HepG2 (cell line): ENCODE results near the gene KRT77. TPM values are rescaled to one million over a fixed set of nuclear protein-coding genes. Genes with fewer than 3 reads are reported as not detected.
A peak's percentile ranks its signal among the peaks of the same experiment; 100 is the strongest.

Experiments
- ATAC-seq: fragments of 200-7000 bp; cut with Tn5 transposase; 3 replicates; pipeline ENCODE4 v1.9.1; 2020; ENCODE audit warnings: mild to moderate bottlenecking, moderate library complexity
- BruUV-seq: library from RNA; stranded (reverse); fragments of 400-500 nt; replicated peaks from 2 replicates; lab custom pipeline; 2021; lab: Mats Ljungman, UMichigan
- CTCF ChIA-PET: fragments of 300-600 bp; formaldehyde crosslinking; extraction: SDS; loops from one replicate; lab custom pipeline; 2021; ENCODE audit warnings: low total read pairs, inconsistent platforms, low intra/inter-chr PET ratio; lab: Yijun Ruan, JAX
- POLR2A ChIA-PET: fragments of 350-600 bp; sonication (Branson Sonifier 250); formaldehyde crosslinking; loops from one replicate; lab custom pipeline; 2020; ENCODE audit warnings: antibody characterized with exemption, inconsistent platforms; lab: Yijun Ruan, JAX
- DNase-seq: peaks from one replicate; pipeline ENCODE4 v3.0.0-alpha.2; 2015; ENCODE audit warnings: low spot score
- FAIRE-seq: peaks from 3 replicates; lab custom pipeline; 2011; peaks lifted over from hg19 to GRCh38; lab: Jason Lieb, UNC
- H2AFZ ChIP-seq: one replicate; pipeline ENCODE4 v1.6.1; 2011; ENCODE audit warnings: low read length, inconsistent platforms
- H3K27ac ChIP-seq: fragments of 300-600 bp; 3 replicates; pipeline ENCODE4 v1.8.0; 2011; ENCODE audit warnings: mixed run types, mild to moderate bottlenecking, mixed read lengths, low read length, inconsistent platforms; ENCODE audit not compliant: insufficient read depth; ENCODE audit errors: extremely low read length
- H3K27me3 ChIP-seq, 2 experiments: fragments of 200-600 bp in 1 of 2; 2 replicates in 1 of 2; 3 replicates in 1 of 2; pipeline versions ENCODE4 v1.6.0 to v1.8.0; 2011; ENCODE audit warnings: low read length in 2 of 2, mild to moderate bottlenecking in 2 of 2, moderate library complexity in 2 of 2, inconsistent platforms in 1 of 2; ENCODE audit not compliant: insufficient read depth in 2 of 2, control insufficient read depth in 1 of 2
- H3K36me3 ChIP-seq, 2 experiments: fragments of 200-600 bp in 1 of 2; replicated peaks in 1 of 2; 2 replicates in 1 of 2; 3 replicates in 1 of 2; pipeline versions ENCODE4 v1.5.1 to v1.8.0; 2011; ENCODE audit warnings: low read length in 2 of 2, inconsistent platforms in 1 of 2; ENCODE audit not compliant: insufficient read depth in 2 of 2, control insufficient read depth in 1 of 2
- H3K4me1 ChIP-seq: 2 replicates; pipeline ENCODE4 v1.5.1; 2012; ENCODE audit warnings: low read length, inconsistent platforms; ENCODE audit not compliant: insufficient read depth
- H3K4me2 ChIP-seq: 2 replicates; pipeline ENCODE4 v1.6.0; 2011; ENCODE audit warnings: low read depth, low read length, inconsistent platforms
- H3K4me3 ChIP-seq, 3 experiments: fragments of 200-600 bp in 1 of 3; sonication (generic), shearing (Covaris generic) in 1 of 3; replicated peaks in 1 of 3; 2 replicates each; pipeline ENCODE4 v1.5.1; 2011 to 2016; ENCODE audit warnings: low read length in 3 of 3, inconsistent platforms in 2 of 3, low read depth in 2 of 3, mild to moderate bottlenecking in 2 of 3, control low read depth in 1 of 3, mixed read lengths in 1 of 3; ENCODE audit not compliant: insufficient read depth in 1 of 3
- H3K79me2 ChIP-seq: one replicate; pipeline ENCODE4 v1.6.1; 2011; ENCODE audit warnings: low read length, inconsistent platforms; ENCODE audit not compliant: insufficient read depth
- H3K9ac ChIP-seq: 2 replicates; pipeline ENCODE4 v1.6.0; 2011; ENCODE audit warnings: mild to moderate bottlenecking, low read depth, low read length, inconsistent platforms; ENCODE audit not compliant: insufficient read depth
- H3K9me3 ChIP-seq: 2 replicates; pipeline ENCODE4 v1.5.1; 2012; ENCODE audit warnings: mild to moderate bottlenecking, low read length
- H4K20me1 ChIP-seq: 2 replicates; pipeline ENCODE4 v1.6.0; 2011; ENCODE audit warnings: inconsistent platforms, mild to moderate bottlenecking, low read length, moderate library complexity; ENCODE audit not compliant: insufficient read depth
- CREBL2 ChIP-seq: sonication (generic); formaldehyde crosslinking; IDR thresholded peaks from 2 replicates; pipeline ENCODE4 v1.8.1; 2023; ENCODE audit warnings: missing genetic modification reagents, mild to moderate bottlenecking, borderline replicate concordance
- DRAP1 ChIP-seq: IDR thresholded peaks from 2 replicates; pipeline ENCODE4 v1.6.1; 2016; ENCODE audit warnings: missing genetic modification reagents, missing compliant biosample characterization
- GPN1 ChIP-seq: sonication (generic); formaldehyde crosslinking; IDR thresholded peaks from 2 replicates; pipeline ENCODE4 v1.5.1; 2020; ENCODE audit warnings: missing genetic modification reagents, borderline replicate concordance
- KLF16 ChIP-seq, 2 experiments: sonication (generic) in 1 of 2; formaldehyde crosslinking in 1 of 2; IDR thresholded peaks; 2 replicates each; pipeline versions ENCODE4 v1.6.1 to v1.8.0; 2016 to 2023; ENCODE audit warnings: missing genetic modification reagents in 2 of 2, missing compliant biosample characterization in 1 of 2
- NR2F2 ChIP-seq: IDR thresholded peaks from 2 replicates; pipeline ENCODE4 v1.6.1; 2012; ENCODE audit warnings: low read depth, inconsistent platforms, borderline replicate concordance
- PATZ1 ChIP-seq: sonication (generic); formaldehyde crosslinking; IDR thresholded peaks from 2 replicates; pipeline ENCODE4 v1.4.0; 2020; ENCODE audit warnings: missing genetic modification reagents
- PLRG1 ChIP-seq: fragments of 450-650 bp; conservative IDR thresholded peaks from 2 replicates; pipeline ENCODE4 v1.6.1; 2016
- SMC3 ChIP-seq: IDR thresholded peaks from 2 replicates; pipeline ENCODE4 v1.6.1; 2011; ENCODE audit warnings: low read length, improper control_type of control experiment
- SP4 ChIP-seq: sonication (generic); formaldehyde crosslinking; IDR thresholded peaks from 2 replicates; pipeline ENCODE4 v1.8.1; 2023; ENCODE audit warnings: mild to moderate bottlenecking, missing genetic modification reagents
- ZNF496 ChIP-seq: sonication (generic); formaldehyde crosslinking; IDR thresholded peaks from 2 replicates; pipeline ENCODE4 v1.8.1; 2023; ENCODE audit warnings: mild to moderate bottlenecking, moderate library complexity, missing genetic modification reagents; ENCODE audit not compliant: insufficient replicate concordance
- ZNF576 ChIP-seq: sonication (generic); formaldehyde crosslinking; IDR thresholded peaks from 2 replicates; pipeline ENCODE4 v1.4.0; 2020; ENCODE audit warnings: mild to moderate bottlenecking, missing genetic modification reagents
- ZNF644 ChIP-seq: IDR thresholded peaks from 2 replicates; pipeline ENCODE4 v1.6.1; 2016; ENCODE audit warnings: low read depth
- WGBS: methylation state at CpG from one replicate; pipeline ENCODE4 v1.1.6; 2017; ENCODE audit warnings: low lambda C conversion rate; 5-methylcytosine and 5-hydroxymethylcytosine counted together
- in situ Hi-C: cut with HindIII; loops from 2 replicates; pipeline ENCODE4 v1.10.0; 2017; ENCODE audit warnings: low pct_unique_long_range_greater_than_20kb; ENCODE audit not compliant: extremely low pct_ligation_motif_present
- intact Hi-C: fragments of 100-400 bp; cut with micrococcal nuclease; formaldehyde crosslinking; loops from one replicate; pipeline ENCODE4 v1.10.0; 2022; ENCODE audit not compliant: unreplicated experiment
- polyA plus RNA-seq, 8 experiments: library from polyadenylated mRNA; depleted of rRNA in 3 of 8; stranded (reverse) in 7 of 8; unstranded in 1 of 8; fragments of >200 nt; fragmentation: Illumina TruSeq in 4 of 8; extraction: Trizol in 4 of 8; gene quantifications; 2 replicates each; pipeline versions ENCODE4 v1.2.1 to v1.2.3, GENCODE V29; 2011 to 2016; ENCODE audit warnings: low read depth in 4 of 8, missing spikeins in 1 of 8, mixed read lengths in 1 of 8; ENCODE audit not compliant: insufficient read depth in 1 of 8
- total RNA-seq, 5 experiments: library from RNA; depleted of rRNA; stranded (reverse); fragments of >200 nt; fragmentation: Illumina TruSeq; extraction: Trizol; gene quantifications; 2 replicates each; pipeline ENCODE4 v1.2.3, GENCODE V29; 2016; ENCODE audit warnings: low read depth in 1 of 5
- TF ChIP-seq, protein P1 (sequence below): sonication (generic); formaldehyde crosslinking; IDR thresholded peaks from 2 replicates; pipeline ENCODE4 v1.8.0; 2022; ENCODE audit warnings: low read depth, missing genetic modification reagents
- TF ChIP-seq, protein P2 (sequence below): sonication (generic); formaldehyde crosslinking; IDR thresholded peaks from 2 replicates; pipeline ENCODE4 v1.4.0; 2020; ENCODE audit warnings: mild to moderate bottlenecking, missing genetic modification reagents, borderline replicate concordance

The KRT77 gene
- total and polyA plus RNA-seq, 2 of the 13 experiments (the other 11 are each of a cell fraction or from before 2014, with no cell fraction given): not detected

DNA sequence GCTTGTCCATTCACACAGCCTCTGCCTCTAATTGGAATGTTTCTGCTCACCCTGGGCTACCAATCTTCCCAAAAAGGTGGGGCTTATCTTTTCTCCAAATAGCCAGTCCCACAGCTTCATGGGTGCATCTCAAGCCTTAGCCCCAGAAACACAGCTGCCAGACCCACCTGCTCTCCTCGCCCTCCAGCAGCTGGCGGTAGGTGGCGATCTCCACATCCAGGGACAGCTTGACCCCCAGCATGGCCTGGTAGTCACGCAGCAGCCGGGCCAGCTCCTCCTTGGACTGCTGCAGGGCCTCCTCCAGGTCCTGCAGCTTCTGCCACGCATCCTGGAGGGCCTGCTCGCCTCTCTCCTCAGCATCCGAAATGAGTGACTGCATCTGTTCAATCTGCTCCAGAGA, 11.1 kb downstream of the KRT77 start (continued):
- TF ChIP-seq PATZ1 (0 out of 2 replicates have a peak, but pooled peaks have one; percentile 18), DRAP1 (no peak), NR2F2 (no peak), GPN1 (no peak), KLF16 (CRISPR knock-in tag; IDR thresholded peaks at IDR 0.05) (no peak), SP4 (CRISPR knock-in tag) (0 out of 2 replicates have a peak, but pooled peaks have one; percentile 27), ZNF644 (CRISPR knock-in tag) (no peak), SMC3 (no peak; the same call in 1 of the 2 replicates), ZNF496 (no peak)
- TF ChIP-seq, protein P1, sequence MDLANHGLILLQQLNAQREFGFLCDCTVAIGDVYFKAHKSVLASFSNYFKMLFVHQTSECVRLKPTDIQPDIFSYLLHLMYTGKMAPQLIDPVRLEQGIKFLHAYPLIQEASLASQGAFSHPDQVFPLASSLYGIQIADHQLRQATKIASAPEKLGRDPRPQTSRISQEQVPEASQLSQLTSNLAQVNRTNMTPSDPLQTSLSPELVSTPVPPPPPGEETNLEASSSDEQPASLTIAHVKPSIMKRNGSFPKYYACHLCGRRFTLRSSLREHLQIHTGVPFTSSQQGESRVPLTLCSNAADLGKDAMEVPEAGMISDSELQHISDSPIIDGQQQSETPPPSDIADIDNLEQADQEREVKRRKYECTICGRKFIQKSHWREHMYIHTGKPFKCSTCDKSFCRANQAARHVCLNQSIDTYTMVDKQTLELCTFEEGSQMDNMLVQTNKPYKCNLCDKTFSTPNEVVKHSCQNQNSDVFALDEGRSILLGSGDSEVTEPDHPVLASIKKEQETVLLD (CRISPR knock-in tag): no peak

DNA sequence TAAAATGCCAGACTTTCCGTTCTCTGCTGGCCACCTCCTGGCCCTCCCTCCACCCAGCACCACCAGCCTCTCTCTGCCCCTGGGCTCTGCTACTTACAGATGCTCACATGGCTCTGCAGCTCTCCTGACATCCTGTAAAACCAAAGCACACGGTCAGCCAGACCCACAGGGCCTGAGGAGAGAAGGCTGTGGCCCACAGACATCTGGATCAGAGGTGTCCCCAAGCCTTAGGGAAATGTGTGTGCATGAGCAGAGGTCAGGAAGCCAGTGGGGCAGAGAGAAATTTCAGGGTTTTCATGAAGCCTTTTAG, 11.5 kb downstream of the KRT77 start:
- H2AFZ ChIP-seq: no peak overlapping the region
- H4K20me1 ChIP-seq: no peaks in the 10 kb centered on the region
- DNase-seq (no peak), FAIRE-seq (no peak), ATAC-seq (no peak)
- no peak overlapping the region for H3K4me3 ChIP-seq
- H3K27ac ChIP-seq: no peak overlapping the region
- no peaks in the 10 kb centered on the region for H3K79me2 ChIP-seq
- peaks cover 6 to 48% of the 10 kb centered on the region in 2 experiments; a peak in 3 of 5 replicates for H3K27me3 ChIP-seq
- no peaks in the 10 kb centered on the region for H3K4me1 ChIP-seq
- no peak overlapping the region for H3K4me2 ChIP-seq
- H3K36me3 ChIP-seq: no peaks in the 10 kb centered on the region
- BruUV-seq: no TSS peak
- ChIA-PET CTCF (interaction anchor here (0.7 to 1.0 kb wide), 2 partner anchors 179 to 289 kb away, joined by 3 to 5 read pairs; no protein-coding TSS in a partner anchor), POLR2A (no interaction called here)
- H3K9me3 ChIP-seq: no peaks in the 10 kb centered on the region
- no peak overlapping the region for H3K9ac ChIP-seq
- in situ Hi-C loops (loop anchor here (25.0 kb wide), 1 partner anchor 296 kb away; no protein-coding TSS in a partner anchor), intact Hi-C loops (no loop called here)
- WGBS: 26% methylated on average over 2 of the region's 2 CpGs
- TF ChIP-seq, protein P2, sequence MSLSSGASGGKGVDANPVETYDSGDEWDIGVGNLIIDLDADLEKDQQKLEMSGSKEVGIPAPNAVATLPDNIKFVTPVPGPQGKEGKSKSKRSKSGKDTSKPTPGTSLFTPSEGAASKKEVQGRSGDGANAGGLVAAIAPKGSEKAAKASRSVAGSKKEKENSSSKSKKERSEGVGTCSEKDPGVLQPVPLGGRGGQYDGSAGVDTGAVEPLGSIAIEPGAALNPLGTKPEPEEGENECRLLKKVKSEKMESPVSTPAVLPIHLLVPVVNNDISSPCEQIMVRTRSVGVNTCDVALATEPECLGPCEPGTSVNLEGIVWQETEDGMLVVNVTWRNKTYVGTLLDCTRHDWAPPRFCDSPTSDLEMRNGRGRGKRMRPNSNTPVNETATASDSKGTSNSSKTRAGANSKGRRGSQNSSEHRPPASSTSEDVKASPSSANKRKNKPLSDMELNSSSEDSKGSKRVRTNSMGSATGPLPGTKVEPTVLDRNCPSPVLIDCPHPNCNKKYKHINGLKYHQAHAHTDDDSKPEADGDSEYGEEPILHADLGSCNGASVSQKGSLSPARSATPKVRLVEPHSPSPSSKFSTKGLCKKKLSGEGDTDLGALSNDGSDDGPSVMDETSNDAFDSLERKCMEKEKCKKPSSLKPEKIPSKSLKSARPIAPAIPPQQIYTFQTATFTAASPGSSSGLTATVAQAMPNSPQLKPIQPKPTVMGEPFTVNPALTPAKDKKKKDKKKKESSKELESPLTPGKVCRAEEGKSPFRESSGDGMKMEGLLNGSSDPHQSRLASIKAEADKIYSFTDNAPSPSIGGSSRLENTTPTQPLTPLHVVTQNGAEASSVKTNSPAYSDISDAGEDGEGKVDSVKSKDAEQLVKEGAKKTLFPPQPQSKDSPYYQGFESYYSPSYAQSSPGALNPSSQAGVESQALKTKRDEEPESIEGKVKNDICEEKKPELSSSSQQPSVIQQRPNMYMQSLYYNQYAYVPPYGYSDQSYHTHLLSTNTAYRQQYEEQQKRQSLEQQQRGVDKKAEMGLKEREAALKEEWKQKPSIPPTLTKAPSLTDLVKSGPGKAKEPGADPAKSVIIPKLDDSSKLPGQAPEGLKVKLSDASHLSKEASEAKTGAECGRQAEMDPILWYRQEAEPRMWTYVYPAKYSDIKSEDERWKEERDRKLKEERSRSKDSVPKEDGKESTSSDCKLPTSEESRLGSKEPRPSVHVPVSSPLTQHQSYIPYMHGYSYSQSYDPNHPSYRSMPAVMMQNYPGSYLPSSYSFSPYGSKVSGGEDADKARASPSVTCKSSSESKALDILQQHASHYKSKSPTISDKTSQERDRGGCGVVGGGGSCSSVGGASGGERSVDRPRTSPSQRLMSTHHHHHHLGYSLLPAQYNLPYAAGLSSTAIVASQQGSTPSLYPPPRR: no peak
- TF ChIP-seq PLRG1 (no peak), CREBL2 (CRISPR knock-in tag) (no peak), ZNF576 (CRISPR knock-in tag) (no peak)
